A549 (cell line): Measurements from ENCODE around the gene JMJD6.

Experiments used
- POLR2A ChIP-seq: IDR thresholded peaks from 2 replicates; pipeline ENCODE4 v1.6.1; 2012; ENCODE audit warnings: mild to moderate bottlenecking, low read length
- RAD21 ChIP-seq, 2 experiments: fragments of >200 bp in 1 of 2; sonication (Bioruptor Twin) in 1 of 2; formaldehyde crosslinking in 1 of 2; IDR thresholded peaks in 1 of 2; conservative IDR thresholded peaks in 1 of 2; 2 replicates in 1 of 2; 3 replicates in 1 of 2; pipeline ENCODE4 v1.6.1; 2012 to 2018; ENCODE audit warnings: inconsistent platforms in 1 of 2
- RCOR1 ChIP-seq: fragments of 150-350 bp; IDR thresholded peaks from 2 replicates; pipeline ENCODE4 v1.6.1; 2014; ENCODE audit warnings: antibody characterized with exemption, low read length, low read depth
- TP53 ChIP-seq: fragments of 250-450 bp; sonication (Bioruptor Pico); IDR thresholded peaks from 2 replicates; pipeline ENCODE4 v1.5.0; 2021; ENCODE audit warnings: mild to moderate bottlenecking, moderate library complexity

GRCh38 chr17:76690596-76691280, 35.7 kb downstream of the JMJD6 start:
- TF ChIP-seq POLR2A (no peak), RAD21 (conservative IDR thresholded peaks at IDR 0.05 in 1 of 2, IDR thresholded peaks at IDR 0.05 in 1 of 2) (no peak), TP53 (CRISPR knock-in tag) (no peak), RCOR1 (no peak)
